K562 (cell line): ENCODE results near the gene CFAP251. TPM values are rescaled to one million over a fixed set of nuclear protein-coding genes. Genes with fewer than 3 reads are reported as not detected.
A peak's percentile ranks its signal among the peaks of the same experiment; 100 is the strongest.

Experiments
- CBX3 ChIP-seq, 2 experiments: IDR thresholded peaks; 1 replicate in 1 of 2; 2 replicates in 1 of 2; pipeline ENCODE4 v1.6.1; 2012; ENCODE audit warnings: inconsistent platforms in 2 of 2, low read length in 2 of 2, borderline replicate concordance in 1 of 2, control low read depth in 1 of 2
- DACH1 ChIP-seq: fragments of 450-650 bp; IDR thresholded peaks from 2 replicates; pipeline ENCODE4 v1.6.1; 2018; ENCODE audit not compliant: partially characterized antibody
- EP400 ChIP-seq: fragments of 450-650 bp; IDR thresholded peaks from 2 replicates; pipeline ENCODE4 v1.6.1; 2017; ENCODE audit warnings: antibody characterized with exemption, mild to moderate bottlenecking, moderate library complexity
- FOXP1 ChIP-seq: sonication (generic); formaldehyde crosslinking; IDR thresholded peaks from 2 replicates; pipeline ENCODE4 v1.8.0; 2022; ENCODE audit warnings: mild to moderate bottlenecking, missing genetic modification reagents
- MTF1 ChIP-seq: fragments of 250-450 bp; sonication (Bioruptor Pico); IDR thresholded peaks from 2 replicates; pipeline ENCODE4 v1.9.0; 2021; ENCODE audit warnings: moderate library complexity, mild to moderate bottlenecking, inconsistent platforms, borderline replicate concordance
- MYNN ChIP-seq, 2 experiments: sonication (generic); formaldehyde crosslinking in 1 of 2; IDR thresholded peaks; 2 replicates each; pipeline versions ENCODE4 v1.5.0 to v1.6.1; 2016 to 2020; ENCODE audit warnings: antibody characterized with exemption in 1 of 2, missing genetic modification reagents in 1 of 2
- NRF1 ChIP-seq, 2 experiments: fragments of 450-650 bp; IDR thresholded peaks in 1 of 2; conservative IDR thresholded peaks in 1 of 2; 2 replicates each; pipeline ENCODE4 v1.6.1; 2014; ENCODE audit warnings: mild to moderate bottlenecking in 2 of 2
- RBFOX2 ChIP-seq: fragments of 200-400 bp; formaldehyde crosslinking; IDR thresholded peaks from 2 replicates; pipeline ENCODE4 v1.6.1; 2017; ENCODE audit warnings: low read depth, mild to moderate bottlenecking, low read length, moderate library complexity
- THRAP3 ChIP-seq: fragments of 450-650 bp; IDR thresholded peaks from 2 replicates; pipeline ENCODE4 v1.6.1; 2016; ENCODE audit warnings: mild to moderate bottlenecking, inconsistent platforms, borderline replicate concordance
- ZFP91 ChIP-seq: sonication (generic); formaldehyde crosslinking; IDR thresholded peaks from 2 replicates; pipeline ENCODE4 v1.8.0; 2022; ENCODE audit warnings: mild to moderate bottlenecking, missing genetic modification reagents
- polyA plus RNA-seq, 8 experiments: library from polyadenylated mRNA; depleted of rRNA in 4 of 8; stranded (reverse) in 5 of 8; unstranded in 3 of 8; fragments of >200 nt; fragmentation: Nextera tagmentation in 2 of 8; fragmentation: Illumina TruSeq in 1 of 8; extraction: Ambion mirVana in 2 of 8; extraction: Trizol in 1 of 8; gene quantifications; 2 replicates each; pipeline versions ENCODE4 v1.2.1 to v1.2.3, GENCODE V29; 2011 to 2014; ENCODE audit warnings: inconsistent platforms in 1 of 8, missing spikeins in 1 of 8
- total RNA-seq, 7 experiments: library from RNA; depleted of rRNA in 6 of 7; stranded (reverse); fragments of >200 nt in 6 of 7; fragmentation: Illumina TruSeq in 2 of 7; extraction: Trizol in 2 of 7; gene quantifications; 2 replicates each; pipeline versions ENCODE4 v1.2.1 to v1.2.3, GENCODE V29; 2011 to 2021; ENCODE audit warnings: low replicate concordance in 1 of 7
- TF ChIP-seq, protein P1 (sequence below): IDR thresholded peaks from 2 replicates; pipeline ENCODE4 v1.6.1; 2011; ENCODE audit warnings: borderline replicate concordance, low read depth, mild to moderate bottlenecking, moderate library complexity, low read length; ENCODE audit not compliant: insufficient read depth, poor library complexity, severe bottlenecking
- TF ChIP-seq, protein P2 (sequence below), 2 experiments: fragments of 450-650 bp in 1 of 2; IDR thresholded peaks; 2 replicates each; pipeline ENCODE4 v1.6.1; 2011 to 2017; ENCODE audit warnings: low read depth in 2 of 2, antibody characterized with exemption in 1 of 2, borderline replicate concordance in 1 of 2, low read length in 1 of 2, mild to moderate bottlenecking in 1 of 2, mixed read lengths in 1 of 2; ENCODE audit not compliant: control insufficient read depth in 1 of 2
- TF ChIP-seq, protein P3 (sequence below): sonication (generic); formaldehyde crosslinking; IDR thresholded peaks from 2 replicates; pipeline ENCODE4 v1.9.0; 2022; ENCODE audit warnings: mild to moderate bottlenecking, missing genetic modification reagents

The CFAP251 gene
- total and polyA plus RNA-seq, 9 of the 15 experiments (the other 6 are each of a cell fraction or from before 2014, with no cell fraction given) = 16.6 to 31.0 (median 19.1) TPM

DNA sequence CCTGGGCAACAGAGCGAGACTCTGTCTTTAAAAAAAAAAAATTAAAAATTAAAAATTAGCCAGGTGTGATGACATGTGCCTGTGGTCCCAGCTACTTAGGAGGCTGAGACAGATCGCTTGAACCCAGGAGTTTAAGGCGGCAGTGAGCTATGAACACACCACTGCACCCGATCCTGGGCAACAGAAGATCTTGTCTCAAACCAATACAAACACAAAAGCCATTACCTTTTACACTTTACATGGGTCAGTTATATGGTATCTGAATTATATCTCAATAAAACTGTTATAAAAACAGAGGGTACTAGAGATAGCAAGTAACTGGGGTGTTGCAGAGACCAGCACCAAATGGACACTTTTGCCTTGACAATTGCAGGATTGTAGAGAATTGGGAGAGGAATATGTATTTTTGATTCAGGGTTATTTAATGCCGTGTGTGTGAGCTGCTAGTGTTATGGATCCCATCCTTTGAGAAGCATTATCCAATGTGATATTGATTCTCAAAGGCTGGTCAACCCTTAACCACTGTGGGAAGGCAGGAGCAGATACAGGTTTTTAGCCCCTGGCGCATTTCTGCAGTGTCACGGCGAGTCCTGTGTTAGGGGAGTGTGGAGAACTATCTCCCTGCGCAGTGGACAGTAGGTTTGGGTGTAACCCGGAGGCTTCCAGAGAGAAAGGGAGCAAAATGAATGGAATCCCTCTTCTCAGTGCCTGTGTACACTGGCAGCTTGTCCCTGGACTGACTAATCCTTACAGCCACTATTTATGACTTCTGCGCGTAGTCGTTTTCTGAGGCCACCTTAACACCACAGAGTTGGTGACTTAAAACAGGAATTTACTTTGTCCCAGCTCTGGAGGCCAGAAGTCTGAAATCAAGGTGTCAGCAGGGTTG lies 25.5 kb upstream of the CFAP251 start (continued):
- peak; percentile 83 for TF ChIP-seq ZFP91
- TF ChIP-seq, protein P1, sequence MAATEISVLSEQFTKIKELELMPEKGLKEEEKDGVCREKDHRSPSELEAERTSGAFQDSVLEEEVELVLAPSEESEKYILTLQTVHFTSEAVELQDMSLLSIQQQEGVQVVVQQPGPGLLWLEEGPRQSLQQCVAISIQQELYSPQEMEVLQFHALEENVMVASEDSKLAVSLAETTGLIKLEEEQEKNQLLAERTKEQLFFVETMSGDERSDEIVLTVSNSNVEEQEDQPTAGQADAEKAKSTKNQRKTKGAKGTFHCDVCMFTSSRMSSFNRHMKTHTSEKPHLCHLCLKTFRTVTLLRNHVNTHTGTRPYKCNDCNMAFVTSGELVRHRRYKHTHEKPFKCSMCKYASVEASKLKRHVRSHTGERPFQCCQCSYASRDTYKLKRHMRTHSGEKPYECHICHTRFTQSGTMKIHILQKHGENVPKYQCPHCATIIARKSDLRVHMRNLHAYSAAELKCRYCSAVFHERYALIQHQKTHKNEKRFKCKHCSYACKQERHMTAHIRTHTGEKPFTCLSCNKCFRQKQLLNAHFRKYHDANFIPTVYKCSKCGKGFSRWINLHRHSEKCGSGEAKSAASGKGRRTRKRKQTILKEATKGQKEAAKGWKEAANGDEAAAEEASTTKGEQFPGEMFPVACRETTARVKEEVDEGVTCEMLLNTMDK = no peak
- TF ChIP-seq MTF1 (CRISPR knock-in tag) = no peak
- TF ChIP-seq CBX3 (IDR thresholded peaks at IDR 0.05; ENCODE audit: borderline replicate concordance in 1 of 2, low read length in 2 of 2) = peak in 1 of 2 experiments; percentile 36; a peak in 1 of 3 replicates
- TF ChIP-seq, protein P2, sequence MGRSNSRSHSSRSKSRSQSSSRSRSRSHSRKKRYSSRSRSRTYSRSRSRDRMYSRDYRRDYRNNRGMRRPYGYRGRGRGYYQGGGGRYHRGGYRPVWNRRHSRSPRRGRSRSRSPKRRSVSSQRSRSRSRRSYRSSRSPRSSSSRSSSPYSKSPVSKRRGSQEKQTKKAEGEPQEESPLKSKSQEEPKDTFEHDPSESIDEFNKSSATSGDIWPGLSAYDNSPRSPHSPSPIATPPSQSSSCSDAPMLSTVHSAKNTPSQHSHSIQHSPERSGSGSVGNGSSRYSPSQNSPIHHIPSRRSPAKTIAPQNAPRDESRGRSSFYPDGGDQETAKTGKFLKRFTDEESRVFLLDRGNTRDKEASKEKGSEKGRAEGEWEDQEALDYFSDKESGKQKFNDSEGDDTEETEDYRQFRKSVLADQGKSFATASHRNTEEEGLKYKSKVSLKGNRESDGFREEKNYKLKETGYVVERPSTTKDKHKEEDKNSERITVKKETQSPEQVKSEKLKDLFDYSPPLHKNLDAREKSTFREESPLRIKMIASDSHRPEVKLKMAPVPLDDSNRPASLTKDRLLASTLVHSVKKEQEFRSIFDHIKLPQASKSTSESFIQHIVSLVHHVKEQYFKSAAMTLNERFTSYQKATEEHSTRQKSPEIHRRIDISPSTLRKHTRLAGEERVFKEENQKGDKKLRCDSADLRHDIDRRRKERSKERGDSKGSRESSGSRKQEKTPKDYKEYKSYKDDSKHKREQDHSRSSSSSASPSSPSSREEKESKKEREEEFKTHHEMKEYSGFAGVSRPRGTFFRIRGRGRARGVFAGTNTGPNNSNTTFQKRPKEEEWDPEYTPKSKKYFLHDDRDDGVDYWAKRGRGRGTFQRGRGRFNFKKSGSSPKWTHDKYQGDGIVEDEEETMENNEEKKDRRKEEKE (IDR thresholded peaks at IDR 0.05; ENCODE audit: borderline replicate concordance in 1 of 2, control insufficient read depth in 1 of 2, low read depth in 2 of 2, low read length in 1 of 2) = no peak
- TF ChIP-seq NRF1 (conservative IDR thresholded peaks at IDR 0.05 in 1 of 2, IDR thresholded peaks at IDR 0.05 in 1 of 2) = peak; percentile 90 to 92
- no peak for TF ChIP-seq MYNN (IDR thresholded peaks at IDR 0.05)
- no peak for TF ChIP-seq MYNN (CRISPR knock-in tag; IDR thresholded peaks at IDR 0.05)
- TF ChIP-seq THRAP3 = no peak
- TF ChIP-seq FOXP1 (CRISPR knock-in tag) = no peak
- no peak for TF ChIP-seq DACH1
- TF ChIP-seq EP400 = 0 out of 2 replicates have a peak, but pooled peaks have one; percentile 32
- TF ChIP-seq, protein P3, sequence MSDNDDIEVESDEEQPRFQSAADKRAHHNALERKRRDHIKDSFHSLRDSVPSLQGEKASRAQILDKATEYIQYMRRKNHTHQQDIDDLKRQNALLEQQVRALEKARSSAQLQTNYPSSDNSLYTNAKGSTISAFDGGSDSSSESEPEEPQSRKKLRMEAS = 0 out of 2 replicates have a peak, but pooled peaks have one; percentile 10
- no peak for TF ChIP-seq RBFOX2
